GM19452 (cell line): ENCODE measurements around the gene MVB12B.

ENCODE experiments used
- ATAC-seq: cut with Tn5 transposase; IDR thresholded peaks from one replicate; pipeline ENCODE4 v1.9.1; 2021; ENCODE audit not compliant: unreplicated experiment

The MVB12B gene

DNA sequence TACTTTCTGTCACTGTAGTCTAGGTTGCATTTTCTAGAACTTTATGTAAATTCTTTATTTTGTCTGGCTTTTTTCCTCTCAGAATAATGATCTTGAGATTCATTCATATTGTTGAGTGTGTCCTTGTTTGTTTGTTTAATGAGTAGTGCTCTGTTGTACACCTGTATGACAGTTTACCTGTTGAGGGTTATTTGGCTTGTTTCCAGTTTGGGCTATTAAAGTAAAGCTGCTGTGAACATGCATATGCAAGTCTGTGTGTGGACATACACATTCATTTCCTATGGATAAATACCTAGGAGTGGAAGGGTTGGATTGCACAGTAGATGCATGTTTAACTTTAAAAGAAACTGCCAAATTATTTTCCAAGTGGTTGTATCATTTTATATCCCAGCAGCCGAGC is 30.4 kb downstream of the MVB12B start:
- ATAC-seq: no peak

DNA sequence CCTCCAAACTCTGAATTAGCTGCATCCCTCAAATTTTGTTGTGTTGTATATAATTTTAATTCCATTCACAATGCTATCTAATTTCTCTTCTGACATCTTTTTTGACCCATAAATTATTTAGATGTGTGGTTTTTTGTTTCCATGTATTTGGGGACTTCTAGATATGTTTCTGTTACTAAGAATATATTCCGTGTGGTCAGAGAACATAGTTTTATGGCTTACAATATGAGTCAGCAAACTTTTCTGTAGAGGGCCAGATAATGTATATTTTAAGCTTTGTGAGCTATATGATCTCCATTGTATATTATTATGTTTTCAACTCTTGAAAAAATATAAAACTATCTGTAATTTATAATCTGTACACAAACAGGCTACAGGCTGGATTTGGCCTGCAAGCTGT is 33.4 kb downstream of the MVB12B start:
- ATAC-seq: no peak

DNA sequence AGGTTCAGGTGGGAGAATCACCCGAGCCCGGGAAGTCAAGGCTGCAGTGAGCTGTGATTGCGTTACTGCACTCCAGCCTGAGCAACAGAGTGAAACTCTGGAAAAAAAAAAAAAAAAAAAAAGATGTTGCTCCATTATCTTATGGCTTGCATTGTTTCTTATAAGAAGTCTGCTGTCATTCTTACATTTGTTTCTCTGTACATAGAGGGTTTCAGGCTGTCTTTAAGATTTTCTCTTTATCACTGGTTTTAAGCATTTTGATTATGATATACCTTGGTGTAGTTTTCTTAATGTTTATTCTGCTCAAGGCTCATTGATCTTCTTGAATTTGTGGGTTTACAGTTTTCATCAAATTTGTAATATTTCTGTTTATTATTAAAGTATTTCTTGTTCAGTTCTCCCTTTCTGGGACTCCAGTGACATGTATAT is 35.2 kb downstream of the MVB12B start:
- no peak for ATAC-seq

DNA sequence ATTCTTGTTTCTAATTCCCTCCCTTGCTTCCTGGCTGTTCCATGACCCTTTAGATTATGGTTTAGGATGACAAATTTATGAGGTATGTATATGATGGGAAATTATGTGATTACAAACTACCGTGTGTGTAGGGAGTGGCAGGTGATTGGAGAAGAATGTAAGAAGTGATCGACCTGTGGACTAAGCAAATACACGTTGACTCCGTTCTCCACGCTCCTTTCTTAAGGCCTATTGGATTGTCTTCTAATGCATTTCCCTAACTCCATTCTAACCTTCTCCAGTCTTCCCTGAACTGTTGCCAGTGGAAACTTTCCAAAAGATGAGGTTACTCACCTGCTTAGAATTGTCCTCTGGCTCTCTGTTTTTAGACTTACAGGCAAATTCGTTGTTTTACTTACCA is 36.6 kb downstream of the MVB12B start:
- no peak for ATAC-seq

DNA sequence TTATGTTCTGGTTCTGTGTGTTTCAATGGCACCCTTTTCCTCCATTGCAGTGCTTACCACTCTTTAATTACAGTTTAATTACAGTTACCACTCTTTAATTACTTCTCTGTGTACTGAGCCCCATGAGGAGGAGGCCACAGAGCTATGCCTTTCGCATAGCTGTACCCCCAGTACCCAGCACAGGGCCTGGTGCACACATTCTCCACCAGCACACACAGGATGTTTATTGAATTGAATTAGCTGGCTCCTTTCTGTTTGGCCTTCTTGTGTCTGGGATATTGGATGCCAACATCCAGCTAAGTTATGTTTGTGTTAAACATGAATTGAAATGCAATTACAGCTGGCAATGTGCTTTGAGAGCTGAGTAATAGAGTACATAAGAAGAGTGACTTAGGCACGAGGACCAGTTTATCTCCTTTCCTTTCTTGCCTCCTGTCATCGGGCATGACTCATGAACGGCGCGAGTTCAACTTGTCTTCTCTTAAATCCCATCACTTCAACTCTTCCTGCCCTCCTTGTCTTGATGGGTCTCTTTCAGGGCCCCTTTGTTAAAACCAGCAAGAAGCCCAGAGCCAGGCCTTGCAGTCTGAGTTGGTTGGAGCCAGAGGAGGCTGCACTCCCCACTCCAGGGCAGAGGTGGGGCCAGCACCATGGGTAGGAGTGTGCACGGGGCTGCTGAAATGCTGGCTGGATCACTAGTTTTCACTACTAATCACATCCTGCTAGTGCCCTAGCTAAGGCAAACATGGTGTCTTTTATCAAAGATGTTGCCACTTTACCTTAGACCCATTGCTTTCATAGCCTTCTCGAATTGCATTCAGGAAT is 37.4 kb downstream of the MVB12B start:
- no peak for ATAC-seq

DNA sequence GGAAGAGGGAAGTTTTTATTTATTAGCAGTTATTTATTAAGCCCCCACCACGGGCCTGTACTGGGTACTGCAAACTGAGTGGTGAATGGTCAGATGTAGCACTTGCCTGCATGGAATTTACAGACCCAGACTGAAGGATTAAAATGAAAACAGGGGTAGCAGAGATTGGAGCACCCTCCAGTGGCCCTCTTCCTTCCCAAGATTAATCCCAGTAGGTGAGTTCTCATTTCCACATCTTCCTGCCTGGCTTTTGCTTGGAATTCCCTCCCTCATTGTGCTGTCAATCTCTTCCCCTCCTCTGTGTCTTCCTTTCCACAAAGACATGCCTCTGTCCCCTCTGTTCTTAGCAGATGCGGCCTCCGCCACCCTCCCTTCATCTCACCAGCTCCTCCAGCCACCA is 39.2 kb downstream of the MVB12B start:
- no peak for ATAC-seq

DNA sequence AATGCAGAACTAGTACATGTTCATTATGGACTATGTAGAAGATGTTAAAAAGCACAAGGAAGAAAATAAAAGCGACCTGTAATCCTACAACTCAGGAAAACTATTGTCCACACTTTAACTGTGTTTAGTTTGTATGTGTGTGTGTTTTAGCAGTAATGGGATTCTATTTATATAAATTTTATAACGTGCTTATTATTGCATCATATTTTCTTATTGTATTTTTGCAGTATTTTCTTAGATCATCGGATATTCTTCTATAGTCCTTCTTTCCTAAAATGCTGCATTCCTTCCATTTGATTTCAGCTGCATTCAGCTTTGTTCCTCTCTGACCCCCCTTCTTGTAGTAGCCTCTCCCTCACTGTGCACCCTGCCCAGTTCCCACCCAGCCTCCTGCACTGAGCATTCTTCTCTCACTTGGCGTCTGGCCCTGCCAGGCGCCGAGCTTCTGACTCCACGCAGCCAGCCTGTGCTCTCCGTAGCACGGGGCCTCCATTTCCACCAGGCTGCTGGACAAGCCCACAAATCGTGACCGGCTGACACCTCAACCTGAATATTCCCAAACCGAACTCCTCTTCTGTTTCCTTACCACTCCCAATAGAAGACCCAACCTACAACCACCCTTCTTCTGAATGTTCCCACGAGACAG is 39.9 kb downstream of the MVB12B start:
- no peak for ATAC-seq

DNA sequence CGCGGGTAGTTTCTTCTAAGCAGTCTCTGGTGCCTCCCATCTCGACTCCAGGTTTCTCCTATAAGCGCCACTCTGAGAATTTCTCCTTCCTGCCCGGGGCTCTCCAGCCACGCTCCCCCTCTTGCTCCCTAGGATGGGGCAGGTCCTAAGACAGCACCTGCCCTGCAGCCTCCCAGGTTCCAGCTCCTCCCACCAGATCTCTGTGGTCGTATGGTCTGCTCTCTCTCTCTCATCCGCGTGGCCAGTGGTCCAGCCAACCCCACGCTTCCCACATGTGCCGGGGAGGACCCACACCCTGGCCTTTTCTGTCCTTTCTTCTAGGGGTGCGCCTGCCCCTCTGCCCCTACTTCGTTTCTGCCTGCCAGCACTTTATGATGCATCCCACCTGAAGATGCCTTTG is 40.5 kb downstream of the MVB12B start:
- no peak for ATAC-seq

DNA sequence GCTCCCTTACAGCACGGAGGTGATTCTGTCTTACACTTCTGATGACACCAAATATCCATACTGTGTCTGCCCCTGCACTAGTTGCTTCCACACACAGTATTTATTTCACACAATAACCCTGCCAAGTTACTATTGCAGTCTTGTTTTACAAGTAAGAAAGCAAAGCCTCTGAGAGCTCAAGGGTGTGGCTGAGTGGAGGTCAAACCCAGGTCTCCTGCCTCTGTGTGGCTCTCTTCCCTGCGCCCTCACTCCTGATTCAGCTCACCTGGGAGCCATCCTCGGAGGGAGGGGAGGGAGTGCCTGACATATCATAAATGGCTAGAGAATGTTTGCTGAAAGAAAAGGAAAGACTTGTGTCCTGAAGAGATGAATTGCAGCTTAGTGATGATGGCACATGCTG is 41.0 kb downstream of the MVB12B start:
- ATAC-seq: no peak

DNA sequence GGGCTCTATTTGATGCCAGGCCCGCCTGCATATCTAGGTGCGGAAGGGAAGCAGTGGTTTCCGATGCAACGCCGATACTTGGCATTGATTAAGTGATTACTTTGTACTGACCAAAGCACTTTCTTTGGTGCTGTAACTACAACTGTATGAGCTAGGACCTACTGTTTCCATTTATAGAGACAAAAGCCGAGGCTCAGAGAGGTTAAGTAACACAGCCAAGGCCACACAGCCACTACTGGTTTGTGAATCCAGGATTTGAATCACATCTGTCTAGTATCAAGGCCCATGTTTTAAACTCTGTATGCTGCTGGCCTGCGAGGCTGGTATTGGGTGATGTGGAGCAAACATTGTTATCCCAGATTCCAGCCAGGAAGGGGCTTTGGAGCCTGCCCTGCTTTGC is 41.4 kb downstream of the MVB12B start:
- ATAC-seq: no peak

DNA sequence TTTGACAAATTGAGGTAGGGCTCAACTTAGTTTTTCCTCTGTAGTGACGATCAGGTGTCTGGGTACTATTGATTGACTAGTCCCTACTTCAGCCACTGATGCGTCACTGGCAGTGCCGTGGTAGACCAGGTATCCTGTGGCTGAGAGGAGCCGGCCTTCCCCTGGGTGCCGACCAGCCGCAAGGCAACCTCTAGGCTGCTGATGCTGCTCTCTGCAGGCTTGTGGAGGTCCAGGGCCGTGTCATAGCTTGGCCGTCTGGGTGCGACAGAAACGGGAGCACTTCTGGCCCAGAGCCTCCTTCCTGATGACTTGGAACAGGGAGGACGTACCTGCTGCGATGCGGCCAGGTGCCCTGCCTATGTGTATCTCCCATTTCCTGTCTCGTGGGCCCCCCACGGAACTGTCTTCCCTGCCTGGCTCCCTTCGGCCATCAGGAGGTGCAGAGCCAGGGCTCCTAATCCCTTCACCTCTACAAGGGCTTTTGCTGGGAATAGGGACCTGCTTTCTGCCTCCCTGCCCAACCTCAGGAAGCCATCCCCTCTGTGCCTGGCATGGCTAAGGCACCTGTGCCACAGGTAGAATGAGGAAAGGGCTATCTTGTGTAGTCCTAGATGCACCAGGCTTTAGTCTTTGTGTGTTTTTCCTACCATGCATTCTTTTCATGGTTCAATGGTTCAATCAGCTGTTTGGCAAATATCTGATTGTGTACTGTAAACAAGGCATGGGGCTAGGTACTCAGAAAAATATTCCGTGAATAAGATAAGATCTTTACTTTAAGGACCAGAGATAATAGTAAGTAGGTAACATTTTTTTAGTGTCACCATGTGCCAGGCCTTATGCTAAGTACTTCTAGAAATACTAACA is 44.6 kb downstream of the MVB12B start:
- ATAC-seq: no peak

DNA sequence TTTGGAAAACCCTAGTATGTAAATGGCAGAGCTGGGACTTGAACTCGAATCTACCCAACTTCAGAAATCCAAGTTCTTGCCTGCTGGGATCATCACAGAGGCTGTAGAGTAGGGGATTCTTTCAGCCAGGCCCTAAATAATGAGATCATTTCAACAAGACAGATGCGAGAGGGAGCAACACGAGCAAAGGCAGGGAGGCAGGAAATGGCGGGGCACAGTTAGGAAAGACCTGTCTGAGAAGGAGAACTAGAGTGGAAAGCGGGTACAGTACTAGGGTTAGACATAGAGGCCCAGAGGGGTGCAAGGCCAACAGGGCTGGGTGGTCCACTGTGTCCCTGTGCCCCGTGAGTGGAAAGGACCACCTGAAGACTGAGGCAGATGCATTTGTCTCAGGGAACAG is 46.1 kb downstream of the MVB12B start:
- ATAC-seq: no peak

DNA sequence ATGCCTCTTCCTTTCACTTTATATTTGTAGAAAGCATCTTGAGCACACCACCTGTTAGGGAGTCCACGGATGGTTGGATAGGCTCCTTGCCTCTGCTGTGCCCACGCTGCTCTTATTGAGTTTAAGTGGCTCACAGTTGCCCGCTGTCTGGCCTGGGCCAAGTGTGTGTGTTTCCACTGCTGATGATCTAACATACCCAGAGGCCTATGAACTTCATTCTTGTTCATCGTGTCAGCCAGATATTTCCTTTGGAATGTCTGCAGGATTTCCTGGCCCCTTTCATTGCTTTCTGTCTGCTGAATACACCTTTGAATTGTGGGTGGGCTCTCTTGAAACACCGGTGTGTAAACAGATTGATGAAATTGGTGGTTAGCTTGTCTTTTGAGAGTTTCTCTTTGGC is 46.6 kb downstream of the MVB12B start:
- ATAC-seq: no peak

DNA sequence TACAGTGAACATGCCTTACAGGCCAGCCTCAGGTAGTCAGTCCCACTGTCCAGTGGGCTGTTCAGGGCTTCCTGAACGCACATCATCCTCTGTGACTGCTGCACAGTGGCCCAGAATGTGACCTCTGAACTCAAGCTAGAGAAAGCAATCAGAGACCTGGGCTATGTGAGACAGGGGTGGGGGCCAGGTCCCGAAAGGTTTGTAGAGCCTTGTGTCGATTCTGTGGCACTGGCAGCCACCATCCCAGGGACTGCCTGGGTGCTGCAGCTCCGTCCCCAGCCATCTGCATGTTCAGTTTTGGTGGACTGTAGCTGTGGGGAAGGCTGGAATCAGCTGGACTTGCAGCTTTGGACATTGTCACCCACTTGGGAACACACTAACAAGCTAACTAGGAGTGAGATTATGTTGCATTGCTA is 47.7 kb downstream of the MVB12B start:
- no peak for ATAC-seq

DNA sequence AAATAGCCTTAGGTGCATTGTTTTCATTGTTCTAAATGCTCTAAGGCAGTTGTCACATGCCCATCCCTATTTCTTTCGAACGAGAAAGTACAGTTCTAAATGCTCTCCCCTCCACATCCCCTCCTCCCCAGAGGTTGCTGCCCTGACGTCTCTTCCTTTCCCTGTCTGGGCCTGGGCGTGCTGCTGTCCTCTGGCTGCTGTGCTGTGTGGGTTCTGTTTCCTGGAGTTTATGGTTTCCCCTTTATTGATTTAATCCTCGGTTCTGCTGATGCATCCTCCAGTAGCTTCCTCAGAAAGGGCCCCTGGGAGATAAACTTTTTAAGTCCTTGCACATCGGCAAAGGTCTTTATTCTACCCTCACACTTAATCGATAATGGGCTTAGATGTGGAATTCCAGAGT is 48.8 kb downstream of the MVB12B start:
- no peak for ATAC-seq

DNA sequence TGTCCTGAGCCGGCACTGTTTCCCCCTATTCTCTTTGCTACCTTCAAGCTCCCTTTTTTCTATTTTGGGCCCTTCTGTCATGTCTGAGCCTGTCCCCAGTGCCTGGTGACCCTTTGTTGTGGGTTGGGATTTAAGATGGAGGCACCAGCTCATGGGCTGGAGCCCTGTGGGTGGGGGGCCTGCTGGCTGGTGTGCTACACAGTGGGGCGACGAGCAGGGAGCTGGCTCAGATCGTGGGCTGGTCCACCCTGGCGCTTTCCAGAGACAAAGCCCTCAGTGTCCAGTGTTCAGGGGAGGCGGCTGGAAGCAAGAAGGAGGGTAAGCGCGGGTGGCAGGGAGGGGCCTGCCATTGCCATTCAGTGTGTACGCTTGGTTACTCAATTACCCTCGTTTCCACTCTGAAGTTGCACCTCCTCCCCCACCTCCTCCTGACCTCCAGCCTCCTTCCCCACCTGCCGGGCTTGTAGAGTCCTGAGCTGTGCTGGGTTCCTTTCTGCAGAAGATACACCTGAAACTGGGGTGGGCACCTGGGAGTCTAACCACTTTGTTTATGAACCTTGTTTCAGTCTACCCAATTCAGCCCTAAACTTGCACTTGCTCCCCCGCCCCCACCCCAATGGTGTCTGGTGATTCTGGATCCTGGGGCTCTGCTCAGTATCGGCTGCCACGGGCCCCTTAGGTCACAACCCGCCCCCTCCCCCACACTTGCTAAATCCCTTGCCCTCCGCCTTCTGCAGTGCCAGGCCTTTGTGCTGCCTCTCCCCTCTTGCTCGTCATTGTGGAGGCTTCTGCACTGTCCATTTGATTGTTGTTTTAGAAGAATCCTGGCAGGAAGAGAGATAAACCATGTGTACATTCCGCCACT is 49.9 kb downstream of the MVB12B start:
- no peak for ATAC-seq

DNA sequence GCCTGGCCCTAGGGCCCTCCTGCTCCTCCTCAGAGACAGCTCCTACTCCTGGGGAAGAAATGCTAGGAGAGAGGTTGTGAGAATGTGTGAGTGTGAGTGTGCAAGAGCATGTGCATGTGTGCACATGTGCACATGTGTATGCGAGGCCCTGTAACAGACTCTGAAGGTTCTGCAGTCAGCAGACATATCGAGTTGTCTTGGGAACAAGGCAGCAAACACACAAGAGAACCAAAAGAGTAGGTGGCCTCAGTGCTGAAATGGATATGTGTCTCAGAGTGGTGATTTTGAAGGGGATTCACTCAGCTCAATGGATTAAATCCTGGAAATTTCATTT is 50.5 kb downstream of the MVB12B start:
- ATAC-seq: no peak

DNA sequence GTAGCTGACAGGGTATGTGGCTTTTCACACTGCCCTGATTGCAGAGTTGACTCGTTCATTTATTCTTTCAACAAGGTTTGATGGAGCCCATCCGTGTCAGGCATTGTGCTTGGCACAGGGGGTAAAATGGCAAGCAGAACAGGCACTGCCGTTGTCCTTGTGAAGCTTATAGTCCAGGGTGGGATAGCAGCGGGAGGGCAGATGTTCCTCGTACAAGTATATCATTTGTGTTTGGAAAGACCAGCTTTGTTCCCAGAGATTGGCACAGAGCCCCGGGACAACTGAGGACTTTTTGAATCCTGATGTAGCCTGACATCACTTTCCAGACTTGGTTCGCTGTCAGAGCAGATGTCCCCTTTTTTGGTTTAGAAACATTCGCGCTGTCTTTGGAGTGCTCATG is 50.9 kb downstream of the MVB12B start:
- ATAC-seq: no peak

DNA sequence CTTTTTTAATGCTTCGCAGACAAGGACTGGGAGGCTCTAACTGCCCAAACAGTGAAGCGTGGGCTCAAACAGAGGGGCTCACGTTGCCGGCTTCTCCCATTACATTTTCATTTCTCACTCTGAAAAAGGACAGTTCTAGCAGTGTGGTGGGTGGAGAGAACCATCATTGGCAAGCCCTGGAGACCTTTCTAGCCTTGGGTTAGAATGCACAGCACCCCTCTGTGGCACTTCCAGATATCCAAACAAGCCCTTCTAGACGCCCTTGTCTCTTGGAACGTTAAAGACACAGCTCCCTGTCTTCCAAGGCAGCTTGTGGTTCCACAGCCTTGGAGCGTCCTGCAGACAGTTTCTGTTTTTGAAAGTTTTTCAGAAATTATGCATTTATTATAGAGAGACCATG is 52.1 kb downstream of the MVB12B start:
- ATAC-seq: no peak

DNA sequence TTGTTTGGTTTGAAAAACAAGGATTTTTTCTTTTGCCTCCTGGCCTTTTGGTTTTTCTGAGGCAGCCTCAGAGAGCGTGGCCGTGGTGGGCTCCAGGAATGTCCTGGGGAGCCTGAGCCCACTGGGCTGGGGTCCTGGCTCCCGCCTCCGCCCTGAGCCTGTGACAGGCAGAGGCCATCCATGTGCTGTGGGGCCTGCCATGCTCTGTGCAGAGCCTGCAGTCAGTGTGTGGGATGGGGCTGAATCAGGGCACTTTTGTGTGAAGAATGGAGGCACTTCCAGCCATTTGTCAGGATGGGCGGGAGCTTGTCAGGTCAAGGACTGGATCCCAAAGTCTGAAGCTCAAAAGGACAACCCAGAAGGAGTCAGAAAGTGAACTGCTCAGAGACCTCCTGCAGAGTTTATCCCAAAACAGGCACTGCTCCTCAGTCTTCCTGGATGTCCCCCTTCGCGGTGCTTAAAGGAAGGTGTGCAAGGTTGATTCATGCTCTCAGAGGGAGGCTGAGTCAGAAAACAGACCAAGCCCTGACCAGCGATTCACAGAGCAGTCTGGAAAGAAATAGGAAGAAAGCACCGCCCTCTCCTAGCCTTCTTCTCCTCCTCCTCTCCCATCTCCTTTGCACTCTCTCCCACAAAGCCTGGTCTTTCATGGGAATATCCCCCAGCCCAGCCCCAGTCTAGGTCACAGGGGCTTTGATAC is 53.2 kb downstream of the MVB12B start:
- ATAC-seq: no peak
